CD4-positive, alpha-beta T cell treated with Interleukin-12 subunit alpha and Interleukin-12 subunit beta, for 1 hour (primary cell): ENCODE data around the gene ADGRD1.

Experiments
- DNase-seq: peaks from one replicate; pipeline ENCODE4 v3.0.0-alpha.2; 2020

The ADGRD1 gene

GRCh38 chr12:131008913-131009270 lies 55.2 kb downstream of the ADGRD1 start:
- DNase-seq = no peak

- DNase-seq = no peak
These were observed 56.1 kb downstream of the ADGRD1 start for GRCh38 chr12:131009595-131010395.

- DNase-seq = no peak
These were observed 56.9 kb downstream of the ADGRD1 start for GRCh38 chr12:131010396-131011131.

- no peak for DNase-seq
These were observed 57.7 kb downstream of the ADGRD1 start for GRCh38 chr12:131011165-131012079.

GRCh38 chr12:131012279-131013069 lies 58.8 kb downstream of the ADGRD1 start:
- DNase-seq = no peak

GRCh38 chr12:131013118-131013517 lies 59.4 kb downstream of the ADGRD1 start:
- DNase-seq = no peak

- DNase-seq = no peak
These were observed 60.6 kb downstream of the ADGRD1 start for GRCh38 chr12:131014343-131014742.

GRCh38 chr12:131015581-131016337 lies 62.1 kb downstream of the ADGRD1 start:
- DNase-seq = no peak

GRCh38 chr12:131017477-131017991 lies 63.8 kb downstream of the ADGRD1 start:
- DNase-seq = no peak

GRCh38 chr12:131018019-131018620 lies 64.4 kb downstream of the ADGRD1 start:
- DNase-seq = no peak

GRCh38 chr12:131018808-131019397 lies 65.2 kb downstream of the ADGRD1 start:
- no peak for DNase-seq

- no peak for DNase-seq
These were observed 66.8 kb downstream of the ADGRD1 start for GRCh38 chr12:131020326-131021153.

GRCh38 chr12:131021154-131021541 lies 67.4 kb downstream of the ADGRD1 start:
- DNase-seq = no peak

GRCh38 chr12:131024026-131024425 lies 70.3 kb downstream of the ADGRD1 start:
- DNase-seq = no peak

- no peak for DNase-seq
These were observed 71.0 kb downstream of the ADGRD1 start for GRCh38 chr12:131024721-131025120.

GRCh38 chr12:131025234-131025633 lies 71.5 kb downstream of the ADGRD1 start:
- no peak for DNase-seq

- no peak for DNase-seq
These were observed 72.4 kb downstream of the ADGRD1 start for GRCh38 chr12:131025939-131026702.

- no peak for DNase-seq
These were observed 73.0 kb downstream of the ADGRD1 start for GRCh38 chr12:131026754-131027153.

- DNase-seq = no peak
These were observed 73.6 kb downstream of the ADGRD1 start for GRCh38 chr12:131027264-131027663.
